Osteocyte (in vitro differentiated cells): ENCODE data around the gene CFAP61. TPM values are rescaled to one million over a fixed set of nuclear protein-coding genes. Genes with fewer than 3 reads are reported as not detected.

Source experiments
- DNase-seq: peaks from one replicate; pipeline ENCODE4 v3.0.0; 2021; ENCODE audit warnings: mixed read lengths; ENCODE audit not compliant: unreplicated experiment; ENCODE audit errors: extremely low spot score
- H3K27ac Mint-ChIP-seq: one replicate; pipeline ENCODE4 v1.8.0; 2021; ENCODE audit warnings: mild to moderate bottlenecking, mixed read lengths; ENCODE audit not compliant: unreplicated experiment
- H3K27me3 Mint-ChIP-seq: one replicate; pipeline ENCODE4 v1.8.0; 2021; ENCODE audit warnings: mixed read lengths; ENCODE audit not compliant: unreplicated experiment
- H3K36me3 Mint-ChIP-seq: one replicate; pipeline ENCODE4 v1.8.0; 2021; ENCODE audit warnings: mixed read lengths; ENCODE audit not compliant: unreplicated experiment
- H3K4me1 Mint-ChIP-seq: one replicate; pipeline ENCODE4 v1.8.0; 2021; ENCODE audit warnings: mixed read lengths; ENCODE audit not compliant: unreplicated experiment
- H3K4me3 Mint-ChIP-seq: one replicate; pipeline ENCODE4 v1.8.0; 2021; ENCODE audit warnings: mild to moderate bottlenecking, moderate library complexity, mixed read lengths; ENCODE audit not compliant: unreplicated experiment
- H3K9me3 Mint-ChIP-seq: one replicate; pipeline ENCODE4 v1.8.0; 2021; ENCODE audit warnings: mixed read lengths; ENCODE audit not compliant: unreplicated experiment
- CTCF ChIP-seq: fragments of 200-600 bp; sonication (generic); IDR thresholded peaks from 2 replicates; pipeline ENCODE4 v1.5.0; 2021; ENCODE audit warnings: antibody characterized with exemption, mild to moderate bottlenecking, moderate library complexity
- total RNA-seq: library from RNA; stranded (reverse); gene quantifications from 2 replicates; pipeline ENCODE4 v1.2.1, GENCODE V29; 2021

CFAP61 gene
- total RNA-seq, 1 donor from 2014 or later = not detected

- Mint-ChIP-seq H3K4me1 (no peaks in the 10 kb centered on the region), H3K27me3 (peaks cover 5% of the 10 kb centered on the region), H3K27ac (no peak overlapping the region), H3K36me3 (no peaks in the 10 kb centered on the region), H3K9me3 (no peaks in the 10 kb centered on the region), H3K4me3 (no peak overlapping the region)
- no peak for DNase-seq
- no peak for TF ChIP-seq CTCF
Measured at GRCh38 chr20:20196610-20197009, 144.3 kb downstream of the CFAP61 start.

GRCh38 chr20:20198011-20198410, 145.7 kb downstream of the CFAP61 start:
- H3K36me3 Mint-ChIP-seq = no peaks in the 10 kb centered on the region
- no peaks in the 10 kb centered on the region for H3K4me1 Mint-ChIP-seq
- no peaks in the 10 kb centered on the region for H3K9me3 Mint-ChIP-seq
- no peak for TF ChIP-seq CTCF
- H3K4me3 Mint-ChIP-seq = no peak overlapping the region
- no peak overlapping the region for H3K27ac Mint-ChIP-seq
- peaks cover 5% of the 10 kb centered on the region for H3K27me3 Mint-ChIP-seq
- no peak for DNase-seq

GRCh38 chr20:20199361-20200160, 147.2 kb downstream of the CFAP61 start:
- TF ChIP-seq CTCF = no peak
- Mint-ChIP-seq H3K9me3 (no peaks in the 10 kb centered on the region), H3K36me3 (no peaks in the 10 kb centered on the region), H3K27ac (no peak overlapping the region), H3K27me3 (peaks cover 5% of the 10 kb centered on the region), H3K4me3 (no peak overlapping the region), H3K4me1 (no peaks in the 10 kb centered on the region)
- no peak for DNase-seq

- no peaks in the 10 kb centered on the region for H3K9me3 Mint-ChIP-seq
- no peak for DNase-seq
- no peak for TF ChIP-seq CTCF
- no peak overlapping the region for H3K4me3 Mint-ChIP-seq
- no peak overlapping the region for H3K27ac Mint-ChIP-seq
- H3K4me1 Mint-ChIP-seq = no peaks in the 10 kb centered on the region
- peaks cover 5% of the 10 kb centered on the region for H3K27me3 Mint-ChIP-seq
- H3K36me3 Mint-ChIP-seq = no peaks in the 10 kb centered on the region
Measured at GRCh38 chr20:20201124-20201523, 148.8 kb downstream of the CFAP61 start.

GRCh38 chr20:20201639-20202038, 149.3 kb downstream of the CFAP61 start:
- TF ChIP-seq CTCF = no peak
- Mint-ChIP-seq H3K4me3 (no peak overlapping the region), H3K27me3 (peaks cover 5% of the 10 kb centered on the region), H3K9me3 (no peaks in the 10 kb centered on the region), H3K36me3 (no peaks in the 10 kb centered on the region), H3K4me1 (no peaks in the 10 kb centered on the region), H3K27ac (no peak overlapping the region)
- no peak for DNase-seq
